Measurements from ENCODE around the gene CFAP251.
"Not testable (repeated sequence)": the region's sequence is repeated elsewhere in the genome, so short reads cannot be mapped to it uniquely, and the experiment has no call there.

CFAP251 gene

DNA sequence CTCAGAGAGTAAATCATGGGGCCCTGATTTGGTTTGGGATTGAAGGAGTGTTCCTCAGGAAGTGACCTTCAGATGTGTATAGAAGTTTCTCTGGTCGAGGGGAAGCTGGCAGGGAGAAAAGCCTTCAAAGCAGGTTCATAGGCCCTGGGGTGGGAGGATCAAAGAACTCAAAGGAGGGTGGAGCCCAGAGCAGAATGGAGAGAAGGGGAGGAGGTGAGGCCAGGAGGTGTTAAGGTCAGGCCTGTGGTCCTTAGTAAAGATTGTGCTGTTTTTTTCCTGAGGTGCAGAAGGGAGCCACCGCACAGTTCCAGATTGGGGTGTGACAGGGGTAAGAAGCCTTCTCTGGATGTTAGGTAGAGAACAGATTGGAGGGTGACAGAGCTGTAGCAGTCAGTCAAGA lies 9.7 kb upstream of the CFAP251 start:
- no peak for DNase-seq (ENCODE audit: low read depth, low spot score)

DNA sequence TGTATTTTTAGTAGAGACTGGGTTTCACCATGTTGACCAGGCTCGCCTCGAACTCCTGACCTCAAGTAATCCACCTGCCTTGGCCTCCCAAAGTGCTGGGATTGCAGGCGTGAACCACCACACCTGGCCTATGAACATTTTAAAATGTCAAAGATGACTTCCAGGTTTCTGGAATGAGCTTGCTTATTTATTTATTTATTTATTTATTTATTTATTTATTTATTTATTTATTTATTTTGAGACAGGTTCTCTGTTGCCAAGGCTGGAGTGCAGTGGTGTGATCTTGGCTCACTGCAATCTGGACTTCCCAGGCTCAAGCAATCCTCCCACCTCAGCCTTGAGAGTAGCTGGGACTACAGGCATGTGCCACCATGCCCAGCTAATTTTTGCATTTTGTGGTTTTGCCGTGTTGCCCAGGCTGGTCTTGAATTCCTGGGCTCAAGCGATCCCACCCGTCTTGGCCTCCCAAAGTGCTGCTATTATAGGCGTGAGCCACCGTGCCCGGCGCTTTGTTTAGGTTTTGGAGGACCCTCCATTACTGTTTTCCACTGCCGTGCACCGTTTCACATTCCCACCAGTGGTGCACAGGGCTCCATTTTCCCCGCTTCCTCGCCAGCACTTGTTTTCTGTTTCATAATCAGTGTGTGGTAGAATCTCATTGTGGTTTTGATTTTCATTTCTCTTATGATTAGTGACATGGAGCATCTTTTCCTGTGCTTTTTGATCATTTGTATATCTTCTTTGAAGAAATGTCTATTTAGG lies 6.4 kb upstream of the CFAP251 start:
- no peak for DNase-seq (ENCODE audit: low read depth, low spot score)

DNA sequence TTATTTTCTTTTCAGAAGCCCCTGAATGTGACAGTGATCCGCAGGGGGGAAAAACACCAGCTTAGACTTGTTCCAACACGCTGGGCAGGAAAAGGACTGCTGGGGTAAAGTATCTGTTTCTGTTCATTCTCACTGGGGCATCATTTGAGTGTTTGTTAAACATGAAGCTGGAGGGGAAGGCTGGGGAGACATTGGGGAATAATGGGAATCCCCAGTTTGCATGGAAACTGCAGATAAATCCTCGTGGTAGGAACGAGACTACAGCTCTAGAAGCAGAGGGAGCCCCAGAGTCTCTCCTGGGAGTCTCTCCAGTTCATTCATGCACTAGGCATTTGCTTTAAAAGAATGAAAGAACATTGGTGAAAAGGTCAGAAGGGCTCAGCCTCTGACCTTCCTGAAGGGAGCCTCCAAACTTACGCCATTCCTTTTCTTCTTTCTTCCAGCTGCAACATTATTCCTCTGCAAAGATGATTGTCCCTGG lies 2.5 kb upstream of the CFAP251 start:
- no peak for DNase-seq (ENCODE audit: low read depth, low spot score)

DNA sequence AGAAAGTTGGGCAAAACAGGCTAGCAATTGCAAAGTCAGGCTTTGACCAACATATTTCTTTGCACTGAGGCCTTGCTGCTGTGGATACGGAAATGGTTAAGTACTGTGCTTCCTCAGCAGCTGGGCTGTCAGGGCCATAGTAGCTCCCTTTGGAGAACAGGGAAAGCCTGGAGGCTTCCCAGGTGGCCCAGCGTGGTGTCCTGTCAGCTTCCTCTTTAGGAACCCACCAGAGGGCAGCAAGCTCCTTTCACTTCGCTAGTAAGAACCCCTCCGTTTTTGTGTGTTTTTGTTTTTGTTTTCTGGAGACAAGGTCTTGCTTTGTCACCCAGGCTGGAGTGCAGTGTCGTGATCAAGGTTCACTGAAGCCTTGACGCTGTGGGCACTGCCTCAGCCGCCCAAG lies 1.7 kb upstream of the CFAP251 start:
- DNase-seq (ENCODE audit: low read depth, low spot score), result no peak

DNA sequence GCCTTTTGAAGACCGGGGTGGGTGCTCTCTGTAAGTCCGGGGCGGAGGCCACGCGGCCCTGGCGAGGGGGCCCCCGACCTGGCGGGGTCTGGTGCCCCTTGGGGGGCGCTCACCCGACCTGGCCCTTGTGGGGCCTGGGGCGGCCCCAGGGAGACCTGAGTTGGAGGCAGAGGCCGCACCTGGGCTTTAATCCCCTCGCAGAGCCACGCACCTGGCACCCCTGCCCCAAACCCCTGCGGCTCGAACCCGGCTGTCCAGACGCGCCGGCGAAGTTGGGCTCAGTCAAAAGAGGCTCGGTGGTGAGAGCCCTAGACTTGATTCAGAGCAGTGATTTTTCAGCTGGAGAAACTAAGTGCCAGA lies 267 bp downstream of the CFAP251 start:
- no peak for DNase-seq (ENCODE audit: low read depth, low spot score)

DNA sequence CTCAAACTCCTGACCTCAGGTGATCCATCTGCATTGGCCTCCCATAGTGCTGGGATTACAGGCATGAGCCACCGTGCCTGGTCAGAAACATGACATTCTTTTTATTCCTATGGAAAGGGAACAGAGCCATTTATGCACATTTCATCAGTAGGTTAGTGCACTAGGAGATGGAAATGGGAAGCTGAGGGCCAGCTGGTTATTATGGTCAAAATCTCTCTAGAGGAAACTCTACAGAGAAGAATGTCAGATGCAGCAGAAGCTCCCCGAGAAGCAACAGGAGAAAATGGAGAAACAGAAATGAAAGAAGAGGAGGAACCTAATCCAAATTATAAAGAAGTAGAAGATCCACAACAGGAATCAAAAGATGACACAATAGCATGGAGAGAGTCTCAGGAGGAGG lies 2.7 kb downstream of the CFAP251 start:
- DNase-seq (ENCODE audit: low read depth, low spot score), result no peak

DNA sequence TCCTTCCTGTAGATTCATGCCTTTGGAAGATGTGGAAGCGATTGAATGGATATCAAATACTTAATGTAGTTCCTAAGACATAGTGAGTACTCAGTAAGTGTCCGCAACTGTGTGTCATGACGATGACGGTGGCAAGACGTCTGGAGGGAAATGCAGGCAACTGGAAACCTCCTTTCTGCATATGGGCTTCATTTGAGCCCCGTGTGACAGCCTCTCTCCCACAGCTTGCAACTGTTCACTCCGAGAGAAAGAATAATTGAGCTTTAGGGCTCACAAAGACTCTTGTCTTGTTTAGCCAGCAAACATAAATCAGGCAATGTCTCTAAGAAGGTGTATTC lies 6.9 kb downstream of the CFAP251 start:
- no peak for DNase-seq (ENCODE audit: low read depth, low spot score)

DNA sequence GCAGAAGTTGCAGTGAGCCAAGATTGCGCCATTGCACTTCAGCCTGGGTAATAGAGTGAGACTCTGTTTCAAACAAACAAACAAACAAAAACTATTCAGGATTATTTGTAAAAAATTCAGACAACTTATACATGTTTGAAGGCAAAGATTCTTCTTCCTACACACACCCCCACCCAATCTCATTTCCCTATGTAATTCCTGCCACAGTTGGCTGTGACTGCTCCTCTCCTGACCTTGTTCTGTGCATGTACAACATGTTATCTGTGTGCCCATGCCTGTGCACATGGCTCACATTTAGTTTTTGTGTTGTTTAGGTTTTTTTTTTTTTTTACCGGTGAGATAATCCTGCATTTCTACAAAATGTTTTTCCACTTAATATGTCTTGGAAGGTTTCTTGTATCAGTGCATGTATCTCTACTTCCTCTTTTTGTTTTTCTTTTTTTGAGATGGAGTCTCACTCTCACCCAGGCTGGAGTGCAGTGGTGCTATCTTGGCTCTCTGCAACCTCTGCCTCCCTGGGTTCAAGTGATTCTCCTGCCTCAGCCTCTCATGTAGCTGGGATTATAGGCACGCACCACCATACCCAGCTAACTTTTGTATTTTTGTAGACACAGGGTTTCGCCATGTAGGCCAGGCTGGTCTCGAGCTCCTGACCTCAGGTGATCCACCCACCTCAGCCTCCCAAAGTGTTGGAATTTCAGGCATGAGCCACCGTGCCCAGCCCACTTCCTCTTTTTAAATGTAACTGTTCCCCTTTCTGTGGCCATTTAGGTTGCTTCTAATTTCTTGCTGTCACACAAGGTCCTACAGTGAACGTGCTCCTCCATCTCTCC lies 8.7 kb downstream of the CFAP251 start:
- no peak for DNase-seq (ENCODE audit: low read depth, low spot score)

DNA sequence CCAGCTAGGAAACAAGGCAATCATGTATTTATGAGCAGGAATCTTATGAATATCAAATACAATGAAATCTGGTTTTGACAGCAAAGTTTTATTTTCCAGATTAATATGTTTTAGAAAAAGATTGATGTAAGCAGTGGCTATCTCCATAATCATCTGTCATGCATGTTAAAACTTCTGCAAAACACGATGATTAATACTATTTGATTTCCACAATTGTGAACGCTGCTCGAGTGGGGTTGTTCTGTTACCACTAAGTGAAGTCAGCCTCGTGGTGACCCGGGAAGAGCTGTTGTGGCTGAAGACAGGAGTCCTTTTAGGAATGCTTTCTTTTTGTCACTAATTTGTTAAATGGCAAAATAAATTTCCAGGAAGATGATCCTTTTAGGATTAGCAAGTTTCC lies 9.4 kb downstream of the CFAP251 start:
- no peak for DNase-seq (ENCODE audit: low read depth, low spot score)

DNA sequence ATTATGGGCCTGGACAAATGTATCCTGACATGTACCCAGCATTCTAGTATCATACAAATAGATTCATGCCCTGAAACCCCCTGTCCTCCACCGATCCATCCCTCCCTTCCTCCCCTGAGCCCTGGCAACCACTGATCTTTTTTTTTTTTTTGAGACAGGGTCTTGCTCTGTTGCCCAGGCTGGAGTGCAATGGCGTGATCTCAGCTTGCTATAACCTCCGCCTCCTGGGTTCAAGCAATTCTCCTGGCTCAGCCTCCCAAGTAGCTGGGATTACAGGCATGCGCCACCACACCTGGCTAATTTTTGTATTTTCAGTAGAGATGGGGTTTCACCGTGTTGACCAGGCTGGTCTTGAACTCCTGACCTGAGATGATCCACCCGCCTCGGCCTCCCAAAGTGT lies 11.2 kb downstream of the CFAP251 start:
- not testable (repeated sequence) for DNase-seq (ENCODE audit: low read depth, low spot score)

DNA sequence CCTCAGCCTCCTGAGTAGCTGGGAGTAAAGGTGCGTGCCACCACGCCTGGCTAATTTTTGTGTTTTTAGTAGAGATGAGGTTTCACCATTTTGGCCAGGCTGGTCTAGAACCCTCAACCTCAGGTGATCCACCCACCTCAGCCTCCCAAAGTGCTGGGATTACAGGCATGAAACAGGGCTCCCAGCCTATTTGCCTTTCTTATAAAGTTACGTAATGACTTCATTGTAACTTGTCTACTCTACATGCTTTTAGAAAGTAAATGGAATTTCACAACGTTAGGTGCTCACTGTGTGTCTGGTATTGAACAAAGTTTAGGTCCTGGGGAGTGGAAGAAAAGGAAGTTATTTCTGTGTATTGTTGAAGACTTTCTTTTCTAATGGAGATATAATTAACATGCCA lies 12.5 kb downstream of the CFAP251 start:
- no peak for DNase-seq (ENCODE audit: low read depth, low spot score)

DNA sequence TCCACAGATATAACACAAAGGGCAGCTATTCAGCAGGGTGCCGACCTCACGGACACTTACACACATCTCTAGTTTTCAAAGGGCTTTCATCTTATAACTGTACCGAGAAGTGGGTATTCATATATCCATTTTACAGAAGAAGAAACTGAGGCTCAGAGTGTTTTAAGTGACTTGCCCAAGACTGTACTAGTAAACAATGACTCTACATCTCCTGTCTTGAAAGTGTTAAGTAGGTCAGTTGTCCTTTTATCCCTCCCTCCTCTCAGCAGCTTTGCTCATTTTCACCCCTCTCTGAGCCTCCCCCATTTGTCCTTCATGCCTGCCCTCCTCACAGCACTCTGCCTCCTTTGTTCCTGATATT lies 13.8 kb downstream of the CFAP251 start:
- DNase-seq (ENCODE audit: low read depth, low spot score), result no peak

DNA sequence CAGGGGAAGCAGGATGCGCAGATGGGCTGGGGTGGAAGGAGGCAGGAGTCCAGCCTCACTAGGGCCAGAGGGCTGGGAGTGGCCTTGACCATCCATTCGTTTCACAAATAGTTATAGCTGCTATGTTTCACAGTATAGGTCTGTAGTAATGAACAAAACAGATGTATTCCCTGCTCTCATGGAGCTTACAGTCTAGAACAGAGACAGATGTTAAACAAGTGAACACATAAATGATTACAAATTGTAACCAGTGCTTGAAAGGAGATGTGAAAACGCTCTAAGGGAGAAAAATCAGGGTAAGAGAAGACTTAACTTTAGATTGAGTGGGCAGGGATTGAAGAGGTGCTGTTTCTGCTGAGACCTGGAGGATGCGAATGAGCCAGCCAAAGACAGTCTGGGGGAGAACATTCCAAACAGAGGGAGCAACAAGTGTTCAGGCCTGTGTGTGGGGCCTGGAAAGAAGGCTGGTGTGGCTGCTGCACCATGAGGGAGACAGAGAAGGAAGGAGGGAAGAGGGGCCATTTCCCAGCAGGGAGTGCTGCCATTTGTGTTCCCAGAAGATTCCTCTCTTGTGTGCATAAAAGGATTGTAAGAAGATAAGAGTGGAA lies 14.6 kb downstream of the CFAP251 start:
- no peak for DNase-seq (ENCODE audit: low read depth, low spot score)

DNA sequence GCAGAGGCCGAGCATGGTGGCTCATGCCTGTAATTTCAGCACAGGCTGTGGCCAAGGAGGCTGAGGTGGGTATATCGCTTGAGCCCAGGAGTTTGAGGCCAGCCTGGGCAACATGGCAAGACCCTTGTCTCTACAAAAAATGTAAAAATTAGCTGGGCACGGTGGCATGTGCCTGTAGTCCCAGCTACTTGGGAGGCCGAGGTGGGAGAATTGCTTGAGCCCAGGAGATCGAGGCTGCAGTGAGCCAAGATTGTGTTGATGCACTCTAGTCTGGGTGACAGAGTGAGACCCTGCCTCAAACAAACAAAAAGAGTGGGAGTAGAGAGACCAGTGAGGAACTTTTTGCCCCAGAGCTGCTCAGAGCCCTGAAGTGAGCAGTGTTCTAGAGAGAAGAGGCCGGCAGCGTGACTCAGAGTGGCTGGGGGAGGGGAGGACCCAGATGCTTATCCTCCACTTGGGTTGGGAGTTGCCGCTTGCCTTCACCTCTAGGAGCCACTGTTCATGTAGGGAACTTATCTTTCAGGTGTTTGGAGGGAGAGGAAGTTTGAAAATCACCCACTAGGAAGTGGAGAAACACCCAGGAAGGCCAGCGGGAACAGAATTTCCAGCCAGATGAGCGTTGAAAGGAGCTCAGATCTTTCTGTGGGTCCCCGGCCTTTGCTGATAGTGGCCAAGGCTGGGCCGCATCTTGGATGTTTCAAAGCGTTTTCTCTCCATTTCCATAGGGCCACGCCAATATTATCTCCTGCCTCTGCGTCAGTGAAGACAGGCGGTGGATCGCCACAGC lies 15.3 kb downstream of the CFAP251 start:
- DNase-seq (ENCODE audit: low read depth, low spot score), result no peak

DNA sequence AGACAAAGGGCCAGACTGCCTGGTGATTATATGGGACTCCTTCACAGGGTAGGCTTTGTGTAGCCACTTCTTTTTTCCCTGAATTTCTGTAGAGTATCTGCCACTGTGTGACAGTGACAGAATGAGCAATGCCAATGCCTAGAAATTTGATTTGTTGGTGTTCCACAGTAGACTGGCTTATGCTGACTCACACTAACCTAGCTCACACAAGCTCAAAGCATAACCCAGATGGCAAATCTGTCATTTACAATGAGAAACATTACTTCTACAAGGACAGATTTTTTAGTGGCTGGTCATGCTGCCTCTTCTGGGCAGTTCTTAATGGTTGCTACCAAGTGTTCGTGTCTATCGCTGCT lies 15.9 kb downstream of the CFAP251 start:
- DNase-seq (ENCODE audit: low read depth, low spot score), result no peak

DNA sequence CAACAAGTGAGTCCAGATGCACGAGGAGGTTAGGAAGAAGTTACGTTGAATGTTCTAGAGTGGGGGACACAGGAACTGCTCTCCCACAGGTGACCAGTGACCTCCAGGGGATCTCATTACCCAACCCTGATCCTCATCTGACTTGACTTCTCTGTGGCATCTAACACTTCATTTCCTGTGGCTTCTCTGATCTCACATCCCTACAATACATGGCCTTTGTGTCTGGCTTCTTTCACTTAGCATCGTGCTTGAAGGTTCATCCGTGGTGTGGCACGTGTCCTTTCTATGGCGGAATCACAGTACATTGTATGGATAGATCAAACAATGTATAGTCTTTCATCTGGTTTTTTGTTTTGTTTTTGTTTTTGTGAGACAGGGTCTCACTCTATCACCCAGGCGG lies 19.3 kb downstream of the CFAP251 start:
- DNase-seq (ENCODE audit: low read depth, low spot score), result no peak

DNA sequence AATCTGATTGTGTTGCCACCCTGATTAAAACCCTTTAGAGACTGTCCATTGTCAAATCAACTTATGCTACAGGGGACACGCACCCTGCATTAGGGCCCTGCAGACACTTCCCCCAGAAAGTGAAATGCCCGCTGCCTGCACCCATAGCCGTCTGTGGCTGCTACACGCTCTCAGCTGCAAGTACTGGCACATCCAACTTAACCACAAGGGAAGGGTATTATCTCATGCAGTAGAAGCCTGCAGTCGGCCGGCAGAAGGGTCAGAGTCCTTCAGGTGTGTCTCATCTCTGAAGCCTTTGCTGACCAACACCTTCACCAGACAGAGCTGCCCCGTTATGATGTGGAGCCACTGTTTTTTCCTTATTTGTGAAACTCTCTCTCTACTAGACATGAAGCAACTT lies 20.8 kb downstream of the CFAP251 start:
- DNase-seq (ENCODE audit: low read depth, low spot score), result no peak

DNA sequence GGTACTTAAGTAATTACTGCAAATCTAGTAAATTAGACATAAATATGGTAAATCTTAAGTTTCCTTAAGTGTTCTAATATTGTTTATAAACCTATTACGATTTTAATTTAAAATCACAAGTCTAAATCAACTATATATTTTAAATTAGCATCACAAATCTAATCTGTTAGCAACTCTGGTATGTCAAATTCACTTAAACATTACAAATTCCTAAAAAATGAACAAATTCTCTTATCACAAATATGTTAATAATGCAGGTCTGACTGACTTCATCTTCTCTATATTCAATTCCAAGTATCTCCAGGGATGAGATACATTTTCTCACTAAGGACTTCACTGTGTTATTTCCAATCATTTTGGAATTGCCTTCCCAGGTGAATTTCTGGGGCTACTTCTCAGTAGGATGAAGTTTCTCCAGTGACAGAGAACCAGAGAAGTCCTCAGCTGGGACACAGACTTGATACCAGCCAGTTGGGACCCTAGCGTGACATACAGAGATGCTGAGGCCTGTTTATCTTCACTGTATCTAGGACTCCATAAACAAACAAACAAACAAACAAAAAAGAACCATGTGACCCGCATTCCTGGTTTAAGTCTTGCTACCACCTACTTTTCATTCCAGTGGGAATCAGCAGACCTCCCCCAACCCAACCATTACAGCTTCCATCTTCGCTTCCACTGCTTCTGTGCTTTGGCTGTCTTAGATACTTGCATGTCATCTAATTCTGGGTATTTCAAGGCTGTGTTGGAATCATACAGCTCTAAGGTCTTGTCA lies 21.8 kb downstream of the CFAP251 start:
- no peak for DNase-seq (ENCODE audit: low read depth, low spot score)

DNA sequence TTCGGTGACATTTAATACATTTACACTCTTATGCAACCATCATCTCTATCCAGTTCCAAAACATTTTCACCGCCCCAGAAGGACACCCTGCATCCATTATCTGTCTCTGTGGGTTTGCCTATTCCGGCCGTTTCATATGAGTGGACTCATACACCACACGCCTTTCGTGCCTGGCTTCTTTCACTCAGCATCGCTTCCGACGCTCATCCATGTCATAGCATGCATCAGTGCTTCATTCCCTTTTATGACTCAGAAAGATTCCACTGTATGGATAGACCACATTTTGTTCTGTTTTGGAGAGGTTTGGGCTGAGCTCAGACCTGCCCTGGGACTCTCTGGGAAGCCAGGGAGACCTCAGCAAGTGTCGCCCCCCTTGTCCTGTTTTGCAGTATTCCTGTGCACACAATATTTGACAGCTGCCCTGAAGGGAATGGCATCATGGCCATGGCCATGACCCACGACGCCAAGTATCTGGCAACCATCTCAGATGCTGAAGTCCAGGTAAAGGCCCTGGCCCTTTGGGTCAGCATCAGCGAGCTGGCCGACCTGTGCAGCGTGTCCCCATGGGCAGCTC lies 23.8 kb downstream of the CFAP251 start:
- no peak for DNase-seq (ENCODE audit: low read depth, low spot score)

DNA sequence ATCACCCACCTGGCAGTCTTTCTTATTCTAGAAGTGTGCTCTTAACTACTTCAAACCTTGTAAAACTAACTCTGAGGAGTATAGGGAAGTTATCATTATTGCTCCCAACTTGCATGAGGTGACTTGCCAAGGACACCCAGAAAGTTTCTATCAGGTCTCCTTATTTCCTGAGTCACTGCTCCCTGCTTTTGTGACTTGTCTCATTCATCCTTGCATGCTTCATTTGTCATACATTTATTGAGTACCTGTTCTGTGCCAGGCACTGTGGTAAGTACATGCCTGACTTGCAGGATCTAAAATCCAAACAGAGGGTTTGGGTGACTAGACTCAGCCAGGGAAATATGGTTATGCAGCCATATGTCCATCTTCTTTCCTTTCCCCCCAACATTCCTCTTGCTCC lies 25.5 kb downstream of the CFAP251 start:
- DNase-seq (ENCODE audit: low read depth, low spot score), result no peak
